K562 (cell line): ENCODE measurements around the gene ATRNL1.

Source experiments
- ARID2 ChIP-seq: fragments of 450-650 bp; IDR thresholded peaks from 2 replicates; pipeline ENCODE4 v1.6.1; 2017; ENCODE audit warnings: antibody characterized with exemption, mild to moderate bottlenecking
- CTCF ChIP-seq, 3 experiments: IDR thresholded peaks in 2 of 3; conservative IDR thresholded peaks in 1 of 3; 2 replicates each; pipeline ENCODE4 v1.5.1; 2011 to 2012; ENCODE audit warnings: low read length in 3 of 3, mild to moderate bottlenecking in 3 of 3, control low read depth in 2 of 3, improper control_type of control experiment in 1 of 3, inconsistent platforms in 1 of 3, low read depth in 1 of 3, mixed read lengths in 1 of 3, moderate library complexity in 1 of 3; ENCODE audit not compliant: insufficient read depth in 2 of 3
- EP300 ChIP-seq: IDR thresholded peaks from 2 replicates; pipeline ENCODE4 v1.6.1; 2012; ENCODE audit warnings: low read length, improper control_type of control experiment
- FOXK1 ChIP-seq: sonication (generic); formaldehyde crosslinking; IDR thresholded peaks from 2 replicates; pipeline ENCODE4 v1.8.0; 2022; ENCODE audit warnings: missing genetic modification reagents, mild to moderate bottlenecking, borderline replicate concordance
- HNRNPLL ChIP-seq: fragments of 200-400 bp; formaldehyde crosslinking; IDR thresholded peaks from 2 replicates; pipeline ENCODE4 v1.6.1; 2017; ENCODE audit warnings: low read length, low read depth, mild to moderate bottlenecking; ENCODE audit not compliant: poor library complexity, severe bottlenecking
- NFATC3 ChIP-seq: fragments of 450-650 bp; IDR thresholded peaks from 2 replicates; pipeline ENCODE4 v1.6.1; 2017; ENCODE audit warnings: mild to moderate bottlenecking
- POLR2AphosphoS5 ChIP-seq: IDR thresholded peaks from 2 replicates; pipeline ENCODE4 v1.6.1; 2011; ENCODE audit warnings: mild to moderate bottlenecking, low read depth, low read length, moderate library complexity; ENCODE audit not compliant: control insufficient read depth, insufficient read depth
- RFX5 ChIP-seq: IDR thresholded peaks from 2 replicates; pipeline ENCODE4 v1.6.1; 2011; ENCODE audit warnings: low read depth, mild to moderate bottlenecking, improper control_type of control experiment, low read length
- TCF3 ChIP-seq: sonication (generic); formaldehyde crosslinking; IDR thresholded peaks from 2 replicates; pipeline ENCODE4 v1.4.0; 2020; ENCODE audit warnings: mild to moderate bottlenecking, missing genetic modification reagents
- ZFP1 ChIP-seq: fragments of 450-650 bp; formaldehyde crosslinking; IDR thresholded peaks from 2 replicates; pipeline ENCODE4 v1.4.0; 2020; ENCODE audit warnings: mild to moderate bottlenecking, mixed read lengths
- ZNF764 ChIP-seq: fragments of 250-450 bp; sonication (Bioruptor Pico); IDR thresholded peaks from 2 replicates; pipeline ENCODE4 v1.4.0; 2020; ENCODE audit warnings: low read depth, mild to moderate bottlenecking, moderate library complexity
- TF ChIP-seq, protein P1 (sequence below): fragments of 450-650 bp; formaldehyde crosslinking; IDR thresholded peaks from 2 replicates; pipeline ENCODE4 v1.4.0; 2022; ENCODE audit warnings: mild to moderate bottlenecking, moderate library complexity
- TF ChIP-seq, protein P2 (sequence below): fragments of 450-650 bp; IDR thresholded peaks from 2 replicates; pipeline ENCODE4 v1.6.1; 2016; ENCODE audit warnings: mild to moderate bottlenecking, moderate library complexity

DNA sequence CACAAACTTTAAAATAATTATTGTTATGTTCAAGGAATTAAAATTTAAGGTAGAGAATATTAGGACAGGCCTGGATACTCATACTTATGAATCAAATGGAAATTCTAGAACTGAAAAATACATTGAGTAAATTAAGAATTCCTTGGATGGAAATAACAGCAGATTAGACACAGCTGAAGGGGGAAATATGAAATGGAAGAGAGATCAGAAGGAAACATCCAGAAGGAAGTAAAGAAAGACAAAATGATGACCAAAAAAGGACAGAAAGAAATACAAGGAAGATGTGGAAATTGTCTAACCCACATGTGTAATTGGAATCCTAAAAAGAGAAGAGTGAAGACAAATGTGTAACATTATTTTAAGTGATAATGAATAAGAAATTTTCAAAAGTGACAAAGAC is 128.9 kb downstream of the ATRNL1 start:
- TF ChIP-seq NFATC3 = no peak
- TF ChIP-seq ZNF764 (CRISPR knock-in tag) = no peak
- TF ChIP-seq TCF3 (CRISPR knock-in tag) = no peak
- TF ChIP-seq, protein P1, sequence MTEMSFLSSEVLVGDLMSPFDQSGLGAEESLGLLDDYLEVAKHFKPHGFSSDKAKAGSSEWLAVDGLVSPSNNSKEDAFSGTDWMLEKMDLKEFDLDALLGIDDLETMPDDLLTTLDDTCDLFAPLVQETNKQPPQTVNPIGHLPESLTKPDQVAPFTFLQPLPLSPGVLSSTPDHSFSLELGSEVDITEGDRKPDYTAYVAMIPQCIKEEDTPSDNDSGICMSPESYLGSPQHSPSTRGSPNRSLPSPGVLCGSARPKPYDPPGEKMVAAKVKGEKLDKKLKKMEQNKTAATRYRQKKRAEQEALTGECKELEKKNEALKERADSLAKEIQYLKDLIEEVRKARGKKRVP (CRISPR knock-in tag) = no peak
- TF ChIP-seq EP300 = no peak
- no peak for TF ChIP-seq ZFP1 (CRISPR knock-in tag)
- TF ChIP-seq CTCF (IDR thresholded peaks at IDR 0.05 in 2 of 3, conservative IDR thresholded peaks at IDR 0.05 in 1 of 3; ENCODE audit: insufficient read depth in 2 of 3, low read depth in 1 of 3, low read length in 3 of 3) = no peak
- no peak for TF ChIP-seq ARID2
- TF ChIP-seq POLR2AphosphoS5 = no peak
- no peak for TF ChIP-seq FOXK1 (CRISPR knock-in tag)
- TF ChIP-seq, protein P2, sequence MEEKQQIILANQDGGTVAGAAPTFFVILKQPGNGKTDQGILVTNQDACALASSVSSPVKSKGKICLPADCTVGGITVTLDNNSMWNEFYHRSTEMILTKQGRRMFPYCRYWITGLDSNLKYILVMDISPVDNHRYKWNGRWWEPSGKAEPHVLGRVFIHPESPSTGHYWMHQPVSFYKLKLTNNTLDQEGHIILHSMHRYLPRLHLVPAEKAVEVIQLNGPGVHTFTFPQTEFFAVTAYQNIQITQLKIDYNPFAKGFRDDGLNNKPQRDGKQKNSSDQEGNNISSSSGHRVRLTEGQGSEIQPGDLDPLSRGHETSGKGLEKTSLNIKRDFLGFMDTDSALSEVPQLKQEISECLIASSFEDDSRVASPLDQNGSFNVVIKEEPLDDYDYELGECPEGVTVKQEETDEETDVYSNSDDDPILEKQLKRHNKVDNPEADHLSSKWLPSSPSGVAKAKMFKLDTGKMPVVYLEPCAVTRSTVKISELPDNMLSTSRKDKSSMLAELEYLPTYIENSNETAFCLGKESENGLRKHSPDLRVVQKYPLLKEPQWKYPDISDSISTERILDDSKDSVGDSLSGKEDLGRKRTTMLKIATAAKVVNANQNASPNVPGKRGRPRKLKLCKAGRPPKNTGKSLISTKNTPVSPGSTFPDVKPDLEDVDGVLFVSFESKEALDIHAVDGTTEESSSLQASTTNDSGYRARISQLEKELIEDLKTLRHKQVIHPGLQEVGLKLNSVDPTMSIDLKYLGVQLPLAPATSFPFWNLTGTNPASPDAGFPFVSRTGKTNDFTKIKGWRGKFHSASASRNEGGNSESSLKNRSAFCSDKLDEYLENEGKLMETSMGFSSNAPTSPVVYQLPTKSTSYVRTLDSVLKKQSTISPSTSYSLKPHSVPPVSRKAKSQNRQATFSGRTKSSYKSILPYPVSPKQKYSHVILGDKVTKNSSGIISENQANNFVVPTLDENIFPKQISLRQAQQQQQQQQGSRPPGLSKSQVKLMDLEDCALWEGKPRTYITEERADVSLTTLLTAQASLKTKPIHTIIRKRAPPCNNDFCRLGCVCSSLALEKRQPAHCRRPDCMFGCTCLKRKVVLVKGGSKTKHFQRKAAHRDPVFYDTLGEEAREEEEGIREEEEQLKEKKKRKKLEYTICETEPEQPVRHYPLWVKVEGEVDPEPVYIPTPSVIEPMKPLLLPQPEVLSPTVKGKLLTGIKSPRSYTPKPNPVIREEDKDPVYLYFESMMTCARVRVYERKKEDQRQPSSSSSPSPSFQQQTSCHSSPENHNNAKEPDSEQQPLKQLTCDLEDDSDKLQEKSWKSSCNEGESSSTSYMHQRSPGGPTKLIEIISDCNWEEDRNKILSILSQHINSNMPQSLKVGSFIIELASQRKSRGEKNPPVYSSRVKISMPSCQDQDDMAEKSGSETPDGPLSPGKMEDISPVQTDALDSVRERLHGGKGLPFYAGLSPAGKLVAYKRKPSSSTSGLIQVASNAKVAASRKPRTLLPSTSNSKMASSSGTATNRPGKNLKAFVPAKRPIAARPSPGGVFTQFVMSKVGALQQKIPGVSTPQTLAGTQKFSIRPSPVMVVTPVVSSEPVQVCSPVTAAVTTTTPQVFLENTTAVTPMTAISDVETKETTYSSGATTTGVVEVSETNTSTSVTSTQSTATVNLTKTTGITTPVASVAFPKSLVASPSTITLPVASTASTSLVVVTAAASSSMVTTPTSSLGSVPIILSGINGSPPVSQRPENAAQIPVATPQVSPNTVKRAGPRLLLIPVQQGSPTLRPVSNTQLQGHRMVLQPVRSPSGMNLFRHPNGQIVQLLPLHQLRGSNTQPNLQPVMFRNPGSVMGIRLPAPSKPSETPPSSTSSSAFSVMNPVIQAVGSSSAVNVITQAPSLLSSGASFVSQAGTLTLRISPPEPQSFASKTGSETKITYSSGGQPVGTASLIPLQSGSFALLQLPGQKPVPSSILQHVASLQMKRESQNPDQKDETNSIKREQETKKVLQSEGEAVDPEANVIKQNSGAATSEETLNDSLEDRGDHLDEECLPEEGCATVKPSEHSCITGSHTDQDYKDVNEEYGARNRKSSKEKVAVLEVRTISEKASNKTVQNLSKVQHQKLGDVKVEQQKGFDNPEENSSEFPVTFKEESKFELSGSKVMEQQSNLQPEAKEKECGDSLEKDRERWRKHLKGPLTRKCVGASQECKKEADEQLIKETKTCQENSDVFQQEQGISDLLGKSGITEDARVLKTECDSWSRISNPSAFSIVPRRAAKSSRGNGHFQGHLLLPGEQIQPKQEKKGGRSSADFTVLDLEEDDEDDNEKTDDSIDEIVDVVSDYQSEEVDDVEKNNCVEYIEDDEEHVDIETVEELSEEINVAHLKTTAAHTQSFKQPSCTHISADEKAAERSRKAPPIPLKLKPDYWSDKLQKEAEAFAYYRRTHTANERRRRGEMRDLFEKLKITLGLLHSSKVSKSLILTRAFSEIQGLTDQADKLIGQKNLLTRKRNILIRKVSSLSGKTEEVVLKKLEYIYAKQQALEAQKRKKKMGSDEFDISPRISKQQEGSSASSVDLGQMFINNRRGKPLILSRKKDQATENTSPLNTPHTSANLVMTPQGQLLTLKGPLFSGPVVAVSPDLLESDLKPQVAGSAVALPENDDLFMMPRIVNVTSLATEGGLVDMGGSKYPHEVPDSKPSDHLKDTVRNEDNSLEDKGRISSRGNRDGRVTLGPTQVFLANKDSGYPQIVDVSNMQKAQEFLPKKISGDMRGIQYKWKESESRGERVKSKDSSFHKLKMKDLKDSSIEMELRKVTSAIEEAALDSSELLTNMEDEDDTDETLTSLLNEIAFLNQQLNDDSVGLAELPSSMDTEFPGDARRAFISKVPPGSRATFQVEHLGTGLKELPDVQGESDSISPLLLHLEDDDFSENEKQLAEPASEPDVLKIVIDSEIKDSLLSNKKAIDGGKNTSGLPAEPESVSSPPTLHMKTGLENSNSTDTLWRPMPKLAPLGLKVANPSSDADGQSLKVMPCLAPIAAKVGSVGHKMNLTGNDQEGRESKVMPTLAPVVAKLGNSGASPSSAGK = no peak
- TF ChIP-seq RFX5 = no peak
- no peak for TF ChIP-seq HNRNPLL
